GM12892 (cell line): ENCODE data around the gene IGFBP7.

Source experiments
- DNase-seq: peaks from one replicate; pipeline ENCODE4 v3.0.0; 2011; ENCODE audit not compliant: insufficient read length
- FAIRE-seq: peaks from 2 replicates; lab custom pipeline; 2011; peaks lifted over from hg19 to GRCh38; lab: Jason Lieb, UNC
- POLR2A ChIP-seq: IDR thresholded peaks from 2 replicates; pipeline ENCODE4 v1.6.1; 2011; ENCODE audit warnings: low read depth, low read length, control low read depth
- POLR2AphosphoS5 ChIP-seq: IDR thresholded peaks from 2 replicates; pipeline ENCODE4 v1.6.1; 2011; ENCODE audit warnings: low read depth, low read length, control low read depth
- TAF1 ChIP-seq: IDR thresholded peaks from 2 replicates; pipeline ENCODE4 v1.6.1; 2011; ENCODE audit warnings: low read depth, mild to moderate bottlenecking, control low read depth, low read length, borderline replicate concordance

The IGFBP7 gene

GRCh38 chr4:57091657-57092162 is 18.5 kb downstream of the IGFBP7 start:
- TF ChIP-seq POLR2AphosphoS5 (no peak), POLR2A (no peak), TAF1 (no peak)
- DNase-seq (no peak), FAIRE-seq (no peak)

- TF ChIP-seq POLR2A (no peak), TAF1 (no peak), POLR2AphosphoS5 (no peak)
- FAIRE-seq (no peak), DNase-seq (no peak)
These were observed 20.1 kb downstream of the IGFBP7 start for GRCh38 chr4:57090079-57090478.

- FAIRE-seq: no peak
- no peak for DNase-seq
- TF ChIP-seq POLR2A (no peak), POLR2AphosphoS5 (no peak), TAF1 (no peak)
These were observed 20.6 kb downstream of the IGFBP7 start for GRCh38 chr4:57089549-57089948.

- FAIRE-seq (no peak), DNase-seq (no peak)
- no peak for TF ChIP-seq POLR2AphosphoS5
- TF ChIP-seq POLR2A: no peak
- TF ChIP-seq TAF1: no peak
These were observed 24.0 kb downstream of the IGFBP7 start for GRCh38 chr4:57086031-57086723.

GRCh38 chr4:57085278-57085677 is 24.9 kb downstream of the IGFBP7 start:
- FAIRE-seq (no peak), DNase-seq (no peak)
- no peak for TF ChIP-seq POLR2AphosphoS5
- TF ChIP-seq TAF1: no peak
- TF ChIP-seq POLR2A: no peak

- no peak for TF ChIP-seq POLR2A
- TF ChIP-seq TAF1: no peak
- TF ChIP-seq POLR2AphosphoS5: no peak
- DNase-seq (no peak), FAIRE-seq (no peak)
These were observed 25.8 kb downstream of the IGFBP7 start for GRCh38 chr4:57084360-57084759.

GRCh38 chr4:57083090-57083489 is 27.1 kb downstream of the IGFBP7 start:
- DNase-seq (no peak), FAIRE-seq (no peak)
- TF ChIP-seq POLR2A (no peak), TAF1 (no peak), POLR2AphosphoS5 (no peak)

- FAIRE-seq (no peak), DNase-seq (no peak)
- TF ChIP-seq POLR2AphosphoS5: no peak
- no peak for TF ChIP-seq POLR2A
- no peak for TF ChIP-seq TAF1
These were observed 28.2 kb downstream of the IGFBP7 start for GRCh38 chr4:57081651-57082621.

GRCh38 chr4:57080781-57081650 is 29.2 kb downstream of the IGFBP7 start:
- FAIRE-seq (no peak), DNase-seq (no peak)
- TF ChIP-seq TAF1 (no peak), POLR2AphosphoS5 (no peak), POLR2A (no peak)

- FAIRE-seq (no peak), DNase-seq (no peak)
- TF ChIP-seq POLR2AphosphoS5 (no peak), POLR2A (no peak), TAF1 (no peak)
These were observed 31.3 kb downstream of the IGFBP7 start for GRCh38 chr4:57078685-57079521.
